ENCODE data around the gene C2CD2L. TPM values are rescaled to one million over a fixed set of nuclear protein-coding genes. Genes with fewer than 3 reads are reported as not detected.

Gene C2CD2L
- polyA plus RNA-seq, 1 of the 3 experiments (the other 2 are of a cell fraction), result 8.6 TPM

GRCh38 chr11:119108857-119109221 lies 1.7 kb downstream of the C2CD2L start:
- Histone ChIP-seq H3K9me2 (no peaks in the 10 kb centered on the region), H3K4me3 (ENCODE audit: low read depth in 2 of 2, low read length in 1 of 2) (peak overlapping the region; percentile 85 to 86; a peak in 3 of 4 replicates), H3K4me2 (peak overlapping the region; percentile 98), H3K9ac (no peak overlapping the region), H3K79me2 (ENCODE audit: insufficient read depth) (peaks cover 30% of the 10 kb centered on the region; the same call in 1 of the 2 replicates), H3F3A (replicated peaks; ENCODE audit: insufficient read depth) (peaks cover 7% of the 10 kb centered on the region), H3K9me3 (no peaks in the 10 kb centered on the region), H3K27ac (ENCODE audit: low read depth in 2 of 2, low read length in 1 of 2) (no peak overlapping the region; a peak in 1 of 4 replicates), H2AFZ (ENCODE audit: low read depth) (no peak overlapping the region; the same call in 1 of the 2 replicates), H3K4me1 (ENCODE audit: control insufficient read depth in 1 of 2, insufficient read depth in 2 of 2, low read depth in 1 of 2, low read length in 1 of 2) (peaks cover 19 to 25% of the 10 kb centered on the region in 2 experiments), H3K36me3 (replicated peaks in 1 of 2; ENCODE audit: control insufficient read depth in 1 of 2, insufficient read depth in 2 of 2, low read length in 1 of 2) (peaks cover 0 to 20% of the 10 kb centered on the region in 2 experiments), H4K20me1 (ENCODE audit: insufficient read depth) (no peaks in the 10 kb centered on the region), H3K27me3 (ENCODE audit: insufficient read depth) (no peaks in the 10 kb centered on the region)
- DNase-seq, result no peak
- WGBS (ENCODE audit: low lambda C conversion rate), result 92% methylated on average over 2 of the region's 2 CpGs
- POLR2A ChIA-PET, result interaction anchor here (1.0 to 4.3 kb wide), 3 partner anchors 9 to 14 kb away, joined by 3 to 17 read pairs (median 3); partner anchors contain the start of gene HINFP
- TF ChIP-seq RAD21 (IDR thresholded peaks at IDR 0.05; ENCODE audit: low read length) (no peak), NFIC (IDR thresholded peaks at IDR 0.05; ENCODE audit: borderline replicate concordance) (no peak), TEAD4 (IDR thresholded peaks at IDR 0.05; ENCODE audit: borderline replicate concordance, insufficient read depth) (no peak)
- TF ChIP-seq, protein P1, sequence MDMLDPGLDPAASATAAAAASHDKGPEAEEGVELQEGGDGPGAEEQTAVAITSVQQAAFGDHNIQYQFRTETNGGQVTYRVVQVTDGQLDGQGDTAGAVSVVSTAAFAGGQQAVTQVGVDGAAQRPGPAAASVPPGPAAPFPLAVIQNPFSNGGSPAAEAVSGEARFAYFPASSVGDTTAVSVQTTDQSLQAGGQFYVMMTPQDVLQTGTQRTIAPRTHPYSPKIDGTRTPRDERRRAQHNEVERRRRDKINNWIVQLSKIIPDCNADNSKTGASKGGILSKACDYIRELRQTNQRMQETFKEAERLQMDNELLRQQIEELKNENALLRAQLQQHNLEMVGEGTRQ (IDR thresholded peaks at IDR 0.05; ENCODE audit: borderline replicate concordance, low read depth, low read length), result no peak
- CTCF ChIA-PET, result interaction anchor here (1.0 to 4.5 kb wide), 5 partner anchors 14 to 215 kb away, joined by 3 to 15 read pairs (median 7); partner anchors contain the start of gene CBL

DNA sequence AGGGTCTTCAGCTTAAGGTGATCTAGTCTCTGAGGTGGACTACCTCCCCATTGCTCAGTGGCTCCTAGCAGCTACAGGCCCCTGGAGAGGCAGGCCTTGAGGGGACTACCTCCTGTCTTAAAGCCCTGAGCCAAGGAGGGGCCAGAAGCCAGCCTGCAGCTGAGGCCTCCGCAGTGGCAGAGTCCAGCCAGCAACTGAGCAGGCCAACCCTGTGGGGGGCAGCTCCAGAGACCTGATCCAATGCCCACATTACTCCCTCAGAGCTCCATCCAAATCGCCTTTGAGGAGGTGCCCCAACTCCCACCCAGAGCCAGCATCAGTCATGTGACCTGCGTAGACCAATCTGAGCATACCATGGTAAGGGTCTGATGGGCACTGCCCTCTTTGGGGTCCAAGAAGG lies 2.7 kb downstream of the C2CD2L start:
- Histone ChIP-seq H3K36me3 (replicated peaks in 1 of 2; ENCODE audit: control insufficient read depth in 1 of 2, insufficient read depth in 2 of 2, low read length in 1 of 2) (peaks cover 0 to 25% of the 10 kb centered on the region in 2 experiments), H3K4me3 (ENCODE audit: low read depth in 2 of 2, low read length in 1 of 2) (no peak overlapping the region), H3K4me2 (no peak overlapping the region), H3K27me3 (ENCODE audit: insufficient read depth) (no peaks in the 10 kb centered on the region), H3K9me3 (no peaks in the 10 kb centered on the region), H3K4me1 (ENCODE audit: control insufficient read depth in 1 of 2, insufficient read depth in 2 of 2, low read depth in 1 of 2, low read length in 1 of 2) (peaks cover 15 to 25% of the 10 kb centered on the region in 2 experiments), H3K79me2 (ENCODE audit: insufficient read depth) (peaks cover 30% of the 10 kb centered on the region; the same call in 1 of the 2 replicates), H4K20me1 (ENCODE audit: insufficient read depth) (no peaks in the 10 kb centered on the region), H3K27ac (ENCODE audit: low read depth in 2 of 2, low read length in 1 of 2) (no peak overlapping the region; a peak in 1 of 4 replicates), H2AFZ (ENCODE audit: low read depth) (no peak overlapping the region), H3K9me2 (no peaks in the 10 kb centered on the region), H3F3A (replicated peaks; ENCODE audit: insufficient read depth) (no peaks in the 10 kb centered on the region), H3K9ac (no peak overlapping the region)
- TF ChIP-seq NRF1 (IDR thresholded peaks at IDR 0.05; ENCODE audit: low read depth, low read length), result no peak
- TF ChIP-seq PBX3 (IDR thresholded peaks at IDR 0.05), result no peak
- TF ChIP-seq, protein P2, sequence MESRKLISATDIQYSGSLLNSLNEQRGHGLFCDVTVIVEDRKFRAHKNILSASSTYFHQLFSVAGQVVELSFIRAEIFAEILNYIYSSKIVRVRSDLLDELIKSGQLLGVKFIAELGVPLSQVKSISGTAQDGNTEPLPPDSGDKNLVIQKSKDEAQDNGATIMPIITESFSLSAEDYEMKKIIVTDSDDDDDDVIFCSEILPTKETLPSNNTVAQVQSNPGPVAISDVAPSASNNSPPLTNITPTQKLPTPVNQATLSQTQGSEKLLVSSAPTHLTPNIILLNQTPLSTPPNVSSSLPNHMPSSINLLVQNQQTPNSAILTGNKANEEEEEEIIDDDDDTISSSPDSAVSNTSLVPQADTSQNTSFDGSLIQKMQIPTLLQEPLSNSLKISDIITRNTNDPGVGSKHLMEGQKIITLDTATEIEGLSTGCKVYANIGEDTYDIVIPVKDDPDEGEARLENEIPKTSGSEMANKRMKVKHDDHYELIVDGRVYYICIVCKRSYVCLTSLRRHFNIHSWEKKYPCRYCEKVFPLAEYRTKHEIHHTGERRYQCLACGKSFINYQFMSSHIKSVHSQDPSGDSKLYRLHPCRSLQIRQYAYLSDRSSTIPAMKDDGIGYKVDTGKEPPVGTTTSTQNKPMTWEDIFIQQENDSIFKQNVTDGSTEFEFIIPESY (IDR thresholded peaks at IDR 0.05; ENCODE audit: borderline replicate concordance, low read depth), result no peak
- TF ChIP-seq GATA2 (CRISPR knock-in tag; IDR thresholded peaks at IDR 0.05), result no peak
- TF ChIP-seq USF1 (IDR thresholded peaks at IDR 0.05; ENCODE audit: borderline replicate concordance, low read depth), result no peak
- no peak for TF ChIP-seq JUND (IDR thresholded peaks at IDR 0.05)
- TF ChIP-seq TEAD4 (IDR thresholded peaks at IDR 0.05; ENCODE audit: borderline replicate concordance, insufficient read depth), result no peak
- no CpG with 5 or more reads among the region's 3 CpGs for WGBS (ENCODE audit: low lambda C conversion rate)
- DNase-seq, result no peak
- ChIA-PET CTCF (interaction anchor here (1.1 to 4.5 kb wide), 4 partner anchors 15 to 214 kb away, joined by 6 to 15 read pairs (median 11); a partner anchor contains a TSS), POLR2A (interaction anchor here (1.2 to 4.3 kb wide), 2 partner anchors 12 to 15 kb away, joined by 3 to 17 read pairs; partner anchors contain the start of gene HINFP)

All from SK-N-SH (cell line).